Measurements from ENCODE around the gene SLAMF9.

SLAMF9 gene

DNA sequence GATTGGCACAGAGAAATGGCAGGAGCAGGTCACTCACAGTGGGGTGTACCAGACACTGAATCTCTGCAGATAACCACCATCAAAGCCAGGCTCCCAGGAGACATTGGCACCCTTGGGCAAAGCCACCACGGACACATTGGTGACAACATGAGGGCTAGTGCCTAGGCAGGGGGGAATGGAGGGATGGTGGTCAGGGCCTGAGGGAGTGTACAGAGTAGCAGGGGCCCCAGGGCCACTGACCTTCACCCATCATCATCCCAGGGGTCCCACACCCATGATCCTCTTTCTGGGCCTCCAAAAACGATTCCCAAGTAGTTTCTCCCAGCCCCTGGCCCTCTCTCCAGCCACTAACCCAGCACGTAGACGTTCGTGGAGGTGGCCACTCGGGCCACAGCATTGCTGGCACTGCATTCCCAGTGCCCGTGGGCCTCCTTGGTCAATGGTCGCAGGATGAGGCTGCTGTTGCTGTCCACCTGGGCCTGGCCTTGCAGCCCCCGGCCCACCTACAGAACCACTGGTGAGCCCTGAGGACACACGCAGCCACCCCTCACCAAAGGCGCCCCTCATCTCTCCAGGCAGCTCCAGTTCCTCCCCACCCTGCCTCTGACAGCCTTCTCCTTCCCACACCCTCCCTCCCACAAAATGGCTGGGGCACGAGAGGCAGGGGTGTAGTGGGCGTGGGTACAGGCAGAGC is 22.8 kb downstream of the SLAMF9 start:
- no peak for DNase-seq (ENCODE audit: extremely low read depth, insufficient read length)
- TF ChIP-seq, protein P1, sequence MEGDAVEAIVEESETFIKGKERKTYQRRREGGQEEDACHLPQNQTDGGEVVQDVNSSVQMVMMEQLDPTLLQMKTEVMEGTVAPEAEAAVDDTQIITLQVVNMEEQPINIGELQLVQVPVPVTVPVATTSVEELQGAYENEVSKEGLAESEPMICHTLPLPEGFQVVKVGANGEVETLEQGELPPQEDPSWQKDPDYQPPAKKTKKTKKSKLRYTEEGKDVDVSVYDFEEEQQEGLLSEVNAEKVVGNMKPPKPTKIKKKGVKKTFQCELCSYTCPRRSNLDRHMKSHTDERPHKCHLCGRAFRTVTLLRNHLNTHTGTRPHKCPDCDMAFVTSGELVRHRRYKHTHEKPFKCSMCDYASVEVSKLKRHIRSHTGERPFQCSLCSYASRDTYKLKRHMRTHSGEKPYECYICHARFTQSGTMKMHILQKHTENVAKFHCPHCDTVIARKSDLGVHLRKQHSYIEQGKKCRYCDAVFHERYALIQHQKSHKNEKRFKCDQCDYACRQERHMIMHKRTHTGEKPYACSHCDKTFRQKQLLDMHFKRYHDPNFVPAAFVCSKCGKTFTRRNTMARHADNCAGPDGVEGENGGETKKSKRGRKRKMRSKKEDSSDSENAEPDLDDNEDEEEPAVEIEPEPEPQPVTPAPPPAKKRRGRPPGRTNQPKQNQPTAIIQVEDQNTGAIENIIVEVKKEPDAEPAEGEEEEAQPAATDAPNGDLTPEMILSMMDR (IDR thresholded peaks at IDR 0.05; ENCODE audit: insufficient read depth, low read length, poor library complexity, severe bottlenecking), result no peak
- no peak overlapping the region for H3K4me3 ChIP-seq (replicated peaks; ENCODE audit: low read depth, low read length)
- no peaks in the 10 kb centered on the region for H3K36me3 ChIP-seq (ENCODE audit: control insufficient read depth, insufficient read depth, low read length)
- no peaks in the 10 kb centered on the region for H3K27me3 ChIP-seq (replicated peaks; ENCODE audit: control insufficient read depth, insufficient read depth, low read length)

DNA sequence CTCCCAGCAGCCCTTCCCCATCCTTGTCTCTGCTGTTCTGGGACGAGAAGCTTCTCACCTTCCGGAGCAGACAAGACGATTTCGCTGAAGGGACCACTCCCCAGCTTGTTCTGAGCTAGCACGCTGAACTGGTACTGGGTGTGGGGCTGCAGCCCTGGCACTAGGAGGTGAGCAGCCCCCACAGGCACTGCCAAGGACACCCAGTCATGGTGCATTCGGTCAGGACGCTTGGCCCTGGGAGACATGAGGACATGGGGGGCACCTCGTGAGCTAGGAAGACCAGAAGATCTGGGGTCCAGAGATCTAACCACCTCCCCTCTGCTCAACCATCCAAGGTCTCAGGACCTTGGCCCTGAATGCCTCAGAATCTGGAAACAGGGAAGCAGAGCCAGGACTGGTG is 23.4 kb downstream of the SLAMF9 start:
- TF ChIP-seq, protein P1 (IDR thresholded peaks at IDR 0.05; ENCODE audit: insufficient read depth, low read length, poor library complexity, severe bottlenecking), result no peak
- no peak for DNase-seq (ENCODE audit: extremely low read depth, insufficient read length)
- H3K36me3 ChIP-seq (ENCODE audit: control insufficient read depth, insufficient read depth, low read length), result no peaks in the 10 kb centered on the region
- H3K27me3 ChIP-seq (replicated peaks; ENCODE audit: control insufficient read depth, insufficient read depth, low read length), result no peaks in the 10 kb centered on the region
- no peak overlapping the region for H3K4me3 ChIP-seq (replicated peaks; ENCODE audit: low read depth, low read length)

DNA sequence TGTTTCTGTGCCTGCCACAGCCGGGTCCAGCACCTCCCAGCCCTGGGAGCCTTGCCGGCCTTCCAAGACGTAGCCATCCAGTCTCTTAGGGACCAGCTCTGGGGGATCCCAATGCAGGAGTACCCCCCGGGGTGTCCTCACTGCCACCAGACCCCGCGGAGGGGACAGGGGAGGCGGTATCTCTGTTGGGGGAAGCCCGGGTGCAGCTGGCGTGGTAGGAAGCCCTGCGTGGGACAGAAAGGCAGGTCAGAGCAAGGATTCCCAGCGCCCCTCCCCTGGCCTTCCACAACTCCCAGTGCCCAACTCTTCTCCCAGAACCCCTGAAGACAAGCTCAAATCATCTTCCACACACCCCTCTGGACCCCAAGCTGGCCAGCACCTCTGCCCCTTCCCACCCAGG is 23.8 kb downstream of the SLAMF9 start:
- Histone ChIP-seq H3K27me3 (replicated peaks; ENCODE audit: control insufficient read depth, insufficient read depth, low read length) (no peaks in the 10 kb centered on the region), H3K36me3 (ENCODE audit: control insufficient read depth, insufficient read depth, low read length) (no peaks in the 10 kb centered on the region), H3K4me3 (replicated peaks; ENCODE audit: low read depth, low read length) (no peak overlapping the region)
- DNase-seq (ENCODE audit: extremely low read depth, insufficient read length), result no peak
- TF ChIP-seq, protein P1 (IDR thresholded peaks at IDR 0.05; ENCODE audit: insufficient read depth, low read length, poor library complexity, severe bottlenecking), result no peak

DNA sequence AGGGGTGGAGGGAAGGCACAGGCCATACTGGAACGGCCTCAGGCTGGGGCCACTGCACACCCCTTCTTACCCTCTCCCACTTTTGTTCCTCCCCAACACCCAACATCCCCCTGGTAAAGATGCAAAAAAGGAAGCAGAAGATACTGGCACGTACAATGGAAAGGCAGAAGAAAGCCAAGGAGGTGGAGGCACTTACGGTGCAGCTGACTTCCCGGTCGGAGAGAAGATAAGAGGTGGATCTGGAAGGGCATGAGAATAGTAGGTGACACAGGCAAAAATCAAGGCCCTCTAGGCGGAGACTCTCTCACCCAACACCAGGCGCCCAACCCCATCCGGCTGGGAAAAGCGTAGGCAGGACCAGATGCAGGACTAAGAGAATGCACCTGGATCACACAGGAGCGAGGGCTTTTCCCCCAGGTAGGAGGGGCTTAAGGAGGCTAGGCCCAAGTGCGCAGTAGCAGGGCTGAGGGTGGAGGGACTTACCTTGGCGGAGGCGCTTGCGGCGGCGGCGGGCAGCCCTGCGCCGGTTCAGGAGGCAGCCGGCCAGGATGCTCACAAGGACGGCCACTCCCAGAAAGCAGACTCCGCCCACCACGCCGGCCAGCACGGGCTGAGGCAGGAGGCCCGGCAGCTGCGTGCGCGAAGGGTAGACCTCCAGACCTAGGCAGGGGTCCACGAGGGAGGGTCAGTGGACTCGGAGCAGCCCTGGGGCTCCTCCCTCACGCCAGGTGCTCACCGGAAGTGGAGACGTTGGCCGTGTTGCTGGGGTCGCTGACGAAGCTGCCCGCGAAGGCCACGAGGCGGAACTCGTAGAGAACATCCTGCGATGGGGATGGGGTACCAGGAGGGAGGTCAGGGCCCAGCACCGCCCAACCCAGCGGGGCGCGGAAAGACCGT is 24.6 kb downstream of the SLAMF9 start:
- TF ChIP-seq, protein P1 (IDR thresholded peaks at IDR 0.05; ENCODE audit: insufficient read depth, low read length, poor library complexity, severe bottlenecking), result no peak
- Histone ChIP-seq H3K4me3 (replicated peaks; ENCODE audit: low read depth, low read length) (no peak overlapping the region), H3K36me3 (ENCODE audit: control insufficient read depth, insufficient read depth, low read length) (no peaks in the 10 kb centered on the region), H3K27me3 (replicated peaks; ENCODE audit: control insufficient read depth, insufficient read depth, low read length) (no peaks in the 10 kb centered on the region)
- DNase-seq (ENCODE audit: extremely low read depth, insufficient read length), result no peak

DNA sequence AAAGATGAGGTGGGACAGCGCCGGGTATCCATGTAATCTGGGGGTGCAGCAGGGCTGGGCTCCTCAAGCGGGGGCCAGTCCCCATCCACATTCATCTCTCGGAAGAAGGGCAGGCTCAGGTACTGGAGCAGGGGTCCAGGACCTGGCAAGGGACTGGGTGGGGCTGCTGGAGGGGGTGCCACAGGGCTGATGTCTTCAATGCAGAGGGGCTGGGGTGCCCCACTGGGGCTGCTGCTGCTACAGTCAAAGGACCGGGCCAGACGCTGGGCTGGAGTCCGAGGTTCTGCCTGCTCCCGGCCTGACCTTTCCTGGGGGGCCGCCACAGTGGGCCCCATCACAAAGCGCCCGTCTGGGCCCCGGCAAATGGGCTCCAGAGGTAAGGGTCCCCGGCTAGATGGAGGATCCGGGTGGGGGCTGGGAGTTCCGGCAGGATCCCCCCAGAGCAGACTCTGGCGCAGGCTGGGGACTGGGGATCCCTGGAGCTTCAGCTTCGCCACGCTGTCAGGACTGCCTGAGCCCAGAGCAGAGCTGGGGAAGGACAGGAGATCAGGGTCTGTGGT is 25.5 kb downstream of the SLAMF9 start:
- Histone ChIP-seq H3K36me3 (ENCODE audit: control insufficient read depth, insufficient read depth, low read length) (no peaks in the 10 kb centered on the region), H3K27me3 (replicated peaks; ENCODE audit: control insufficient read depth, insufficient read depth, low read length) (no peaks in the 10 kb centered on the region), H3K4me3 (replicated peaks; ENCODE audit: low read depth, low read length) (no peak overlapping the region)
- DNase-seq (ENCODE audit: extremely low read depth, insufficient read length), result no peak
- TF ChIP-seq, protein P1 (IDR thresholded peaks at IDR 0.05; ENCODE audit: insufficient read depth, low read length, poor library complexity, severe bottlenecking), result no peak
